HG03025 (cell line): ENCODE data around the gene PSMB7.

Experiments
- ATAC-seq: cut with Tn5 transposase; IDR thresholded peaks from one replicate; pipeline ENCODE4 v1.9.1; 2021; ENCODE audit warnings: mild to moderate bottlenecking, moderate library complexity; ENCODE audit not compliant: unreplicated experiment, low FRiP score

Gene PSMB7

GRCh38 chr9:124359855-124360678 is 55.2 kb downstream of the PSMB7 start:
- no peak for ATAC-seq

- ATAC-seq, result no peak
These were observed 55.8 kb downstream of the PSMB7 start for GRCh38 chr9:124359426-124359825.

- ATAC-seq, result no peak
These were observed 56.6 kb downstream of the PSMB7 start for GRCh38 chr9:124358631-124359030.

GRCh38 chr9:124357721-124358361 is 57.4 kb downstream of the PSMB7 start:
- ATAC-seq, result no peak

GRCh38 chr9:124356745-124357390 is 58.4 kb downstream of the PSMB7 start:
- ATAC-seq, result no peak

GRCh38 chr9:124355941-124356744 is 59.1 kb downstream of the PSMB7 start:
- no peak for ATAC-seq

GRCh38 chr9:124355039-124355940 is 60.0 kb downstream of the PSMB7 start:
- ATAC-seq, result no peak

GRCh38 chr9:124354346-124355038 is 60.8 kb downstream of the PSMB7 start:
- ATAC-seq, result no peak

GRCh38 chr9:124353811-124354274 is 61.4 kb downstream of the PSMB7 start:
- no peak for ATAC-seq

GRCh38 chr9:124353166-124353768 is 62.0 kb downstream of the PSMB7 start:
- no peak for ATAC-seq

GRCh38 chr9:124352616-124353015 is 62.6 kb downstream of the PSMB7 start:
- no peak for ATAC-seq

- no peak for ATAC-seq
These were observed 63.4 kb downstream of the PSMB7 start for GRCh38 chr9:124351672-124352468.

- ATAC-seq, result no peak
These were observed 64.6 kb downstream of the PSMB7 start for GRCh38 chr9:124350494-124351263.

GRCh38 chr9:124349675-124350493 is 65.4 kb downstream of the PSMB7 start:
- ATAC-seq, result no peak

- ATAC-seq, result no peak
These were observed 66.0 kb downstream of the PSMB7 start for GRCh38 chr9:124349267-124349666.

- ATAC-seq, result no peak
These were observed 66.4 kb downstream of the PSMB7 start for GRCh38 chr9:124348831-124349230.
